Gastroesophageal sphincter (tissue), 4 donors: Measurements from ENCODE around the gene CALY. TPM values are rescaled to one million over a fixed set of nuclear protein-coding genes. Genes with fewer than 3 reads are reported as not detected.

ENCODE experiments used
- ATAC-seq: fragments of 150-250 bp; one replicate; pipeline ENCODE4 v1.9.1; 2016; ENCODE audit warnings: mild to moderate bottlenecking, moderate library complexity
- H3K27ac ChIP-seq, 4 donors: fragments of 200-600 bp; sonication (generic) in 3 of 4; 1 replicate in 3 of 4; 2 replicates in 1 of 4; pipeline ENCODE4 v1.5.1; 2016 to 2019
- H3K27me3 ChIP-seq: fragments of 200-600 bp; sonication (generic); one replicate; pipeline ENCODE4 v1.5.1; 2019
- H3K36me3 ChIP-seq, 2 donors: fragments of 200-600 bp; sonication (generic); one replicate each; pipeline ENCODE4 v1.5.1; 2019; ENCODE audit warnings: control low read depth in 1 of 2
- H3K4me1 ChIP-seq, 3 donors: fragments of 200-600 bp; sonication (generic); 1 replicate in 2 of 3; 2 replicates in 1 of 3; pipeline ENCODE4 v1.5.1; 2016 to 2019; ENCODE audit warnings: control low read depth in 2 of 3
- H3K4me3 ChIP-seq, 2 donors: fragments of 200-600 bp; sonication (generic); one replicate each; pipeline ENCODE4 v1.5.1; 2019; ENCODE audit warnings: mild to moderate bottlenecking in 1 of 2, moderate library complexity in 1 of 2
- H3K9me3 ChIP-seq, 3 donors: fragments of 200-600 bp; sonication (generic); one replicate each; pipeline ENCODE4 v1.5.1; 2017 to 2019; ENCODE audit warnings: control low read depth in 2 of 3
- EP300 ChIP-seq: sonication (generic); formaldehyde crosslinking; IDR thresholded peaks from one replicate; pipeline ENCODE4 v1.6.1; 2017; ENCODE audit warnings: antibody characterized with exemption, mild to moderate bottlenecking
- POLR2A ChIP-seq, 2 donors: fragments of 450-650 bp; IDR thresholded peaks; one replicate each; pipeline ENCODE4 v1.6.1; 2017; ENCODE audit warnings: antibody characterized with exemption in 2 of 2, mild to moderate bottlenecking in 2 of 2, moderate library complexity in 1 of 2
- POLR2AphosphoS5 ChIP-seq: sonication (generic); formaldehyde crosslinking; IDR thresholded peaks from one replicate; pipeline ENCODE4 v1.6.1; 2017; ENCODE audit warnings: antibody characterized with exemption
- WGBS, 2 donors: methylation state at CpG; one replicate each; pipeline ENCODE4 v1.1.5; 2018; ENCODE audit warnings: low coverage in 1 of 2; 5-methylcytosine and 5-hydroxymethylcytosine counted together
- total RNA-seq, 4 donors: library from RNA; depleted of rRNA; stranded (reverse); fragments of >200 nt; gene quantifications; one replicate each; pipeline ENCODE4 v1.1.0, GENCODE V29; 2016
- TF ChIP-seq, protein P1 (sequence below), 4 experiments: fragments of 200-600 bp in 2 of 4; fragments of 450-650 bp in 2 of 4; sonication (generic) in 1 of 4; IDR thresholded peaks; one replicate each; pipeline ENCODE4 v1.5.1; 2017 to 2019; ENCODE audit warnings: antibody characterized with exemption in 4 of 4, mild to moderate bottlenecking in 2 of 4, moderate library complexity in 2 of 4

Gene CALY
- total RNA-seq, 4 donors from 2014 or later = 0.47 to 1.5 (median 1.5) TPM; not detected in 1

DNA sequence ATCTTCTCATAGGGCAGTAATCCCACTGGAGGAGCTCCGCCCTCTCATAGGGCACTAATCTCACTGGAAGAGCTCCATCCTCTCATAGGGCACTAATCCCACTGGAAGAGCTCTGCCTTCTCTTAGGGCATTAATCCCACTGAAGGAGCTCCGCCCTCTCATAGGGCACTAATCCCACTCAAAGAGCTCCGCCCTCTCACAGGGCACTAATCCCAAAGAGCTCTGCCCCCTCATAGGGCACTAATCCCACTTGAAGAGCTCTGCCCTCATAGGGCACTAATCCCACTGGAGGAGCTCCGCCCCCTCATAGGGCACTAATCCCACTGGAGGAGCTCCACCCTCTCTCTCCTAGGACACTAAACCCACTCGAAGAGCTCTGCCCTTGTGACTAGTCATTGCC is 24.5 kb upstream of the CALY start:
- no peak for ATAC-seq
- no peak for TF ChIP-seq EP300
- TF ChIP-seq, protein P1, sequence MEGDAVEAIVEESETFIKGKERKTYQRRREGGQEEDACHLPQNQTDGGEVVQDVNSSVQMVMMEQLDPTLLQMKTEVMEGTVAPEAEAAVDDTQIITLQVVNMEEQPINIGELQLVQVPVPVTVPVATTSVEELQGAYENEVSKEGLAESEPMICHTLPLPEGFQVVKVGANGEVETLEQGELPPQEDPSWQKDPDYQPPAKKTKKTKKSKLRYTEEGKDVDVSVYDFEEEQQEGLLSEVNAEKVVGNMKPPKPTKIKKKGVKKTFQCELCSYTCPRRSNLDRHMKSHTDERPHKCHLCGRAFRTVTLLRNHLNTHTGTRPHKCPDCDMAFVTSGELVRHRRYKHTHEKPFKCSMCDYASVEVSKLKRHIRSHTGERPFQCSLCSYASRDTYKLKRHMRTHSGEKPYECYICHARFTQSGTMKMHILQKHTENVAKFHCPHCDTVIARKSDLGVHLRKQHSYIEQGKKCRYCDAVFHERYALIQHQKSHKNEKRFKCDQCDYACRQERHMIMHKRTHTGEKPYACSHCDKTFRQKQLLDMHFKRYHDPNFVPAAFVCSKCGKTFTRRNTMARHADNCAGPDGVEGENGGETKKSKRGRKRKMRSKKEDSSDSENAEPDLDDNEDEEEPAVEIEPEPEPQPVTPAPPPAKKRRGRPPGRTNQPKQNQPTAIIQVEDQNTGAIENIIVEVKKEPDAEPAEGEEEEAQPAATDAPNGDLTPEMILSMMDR (IDR thresholded peaks at IDR 0.05) = no peak
- no peak for TF ChIP-seq POLR2AphosphoS5
- TF ChIP-seq POLR2A (IDR thresholded peaks at IDR 0.05) = no peak
- WGBS, 2 donors = 85% methylated on average over 4 of the region's 5 CpGs; no CpG with 5 or more reads in 1 of the 2 donors
- Histone ChIP-seq H3K4me3 (no peak overlapping the region), H3K36me3 (peaks cover 0 to 48% of the 10 kb centered on the region in 2 donors), H3K27me3 (peaks cover 15% of the 10 kb centered on the region), H3K27ac (no peak overlapping the region), H3K9me3 (no peaks in the 10 kb centered on the region), H3K4me1 (peaks cover 0 to 20% (median 11%) of the 10 kb centered on the region in 3 donors)

DNA sequence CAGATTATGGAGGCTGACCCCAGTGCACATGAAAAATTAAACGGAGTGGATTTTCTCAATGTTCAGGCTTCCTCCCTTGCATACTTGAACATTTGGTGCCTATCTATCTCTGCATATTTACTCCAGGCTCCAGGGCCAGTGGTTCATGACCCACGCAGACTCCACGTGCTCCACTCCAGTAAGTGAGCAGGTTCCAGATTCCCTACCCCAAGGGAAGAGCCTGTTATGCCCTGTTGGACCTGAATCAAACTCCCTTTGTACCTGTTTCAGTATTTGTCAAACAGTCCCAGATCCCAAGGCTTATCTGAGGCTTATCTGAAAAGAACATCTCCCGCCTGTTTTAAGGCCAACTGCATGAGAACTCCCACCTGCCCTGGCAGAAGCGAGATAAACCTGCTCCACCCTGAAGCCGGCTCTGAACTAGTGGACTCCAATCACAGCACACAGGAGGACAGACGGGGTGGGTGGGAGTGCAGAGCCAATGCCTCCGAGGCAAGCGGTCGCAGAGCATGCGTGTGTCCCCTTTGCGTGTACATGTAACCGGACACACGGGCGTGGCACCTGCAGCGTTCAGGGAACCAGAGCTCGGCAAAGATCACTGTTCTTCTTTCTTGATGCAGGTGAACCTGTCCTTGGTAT is 23.4 kb upstream of the CALY start:
- no peak for ATAC-seq
- no peaks in the 10 kb centered on the region for H3K9me3 ChIP-seq
- no peak overlapping the region for H3K4me3 ChIP-seq
- no peak overlapping the region for H3K27ac ChIP-seq
- peaks cover 26% of the 10 kb centered on the region for H3K27me3 ChIP-seq
- TF ChIP-seq POLR2AphosphoS5 (no peak), EP300 (no peak), POLR2A (IDR thresholded peaks at IDR 0.05) (no peak)
- TF ChIP-seq, protein P1 (IDR thresholded peaks at IDR 0.05) = no peak
- peaks cover 0 to 24% (median 11%) of the 10 kb centered on the region in 3 donors for H3K4me1 ChIP-seq
- H3K36me3 ChIP-seq = peaks cover 0 to 43% of the 10 kb centered on the region in 2 donors
- 43 to 63% methylated on average over 3 to 4 of the region's 17 CpGs for WGBS, 2 donors

DNA sequence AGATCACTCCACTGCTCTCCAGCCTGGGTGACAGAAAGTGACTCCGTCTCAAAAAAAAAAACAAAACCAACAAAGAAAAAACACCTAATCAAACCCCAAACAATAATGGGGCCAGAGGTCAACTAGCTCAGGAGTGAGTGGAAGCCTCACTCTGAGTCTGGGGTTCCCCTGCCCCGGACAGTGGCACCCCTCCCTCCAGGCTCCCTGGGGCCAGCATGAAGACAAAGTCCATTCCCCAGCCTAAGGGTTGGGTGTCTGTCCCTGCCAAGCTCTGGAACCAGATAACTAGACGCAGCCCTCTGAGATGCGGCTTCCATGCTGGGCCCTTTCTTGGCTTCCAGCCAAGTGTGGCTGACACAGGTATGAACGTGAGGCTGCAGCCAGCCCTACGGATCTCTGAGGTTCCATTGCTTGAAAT is 22.9 kb upstream of the CALY start:
- H3K4me1 ChIP-seq = peaks cover 0 to 24% (median 11%) of the 10 kb centered on the region in 3 donors
- H3K27ac ChIP-seq = no peak overlapping the region
- H3K9me3 ChIP-seq = no peaks in the 10 kb centered on the region
- 25 to 75% methylated on average over 1 to 2 of the region's 6 CpGs for WGBS, 2 donors
- peaks cover 32% of the 10 kb centered on the region for H3K27me3 ChIP-seq
- peaks cover 0 to 43% of the 10 kb centered on the region in 2 donors for H3K36me3 ChIP-seq
- no peak for ATAC-seq
- TF ChIP-seq POLR2A (IDR thresholded peaks at IDR 0.05) (no peak), EP300 (no peak), POLR2AphosphoS5 (no peak)
- TF ChIP-seq, protein P1 (IDR thresholded peaks at IDR 0.05) = no peak
- H3K4me3 ChIP-seq = no peak overlapping the region

DNA sequence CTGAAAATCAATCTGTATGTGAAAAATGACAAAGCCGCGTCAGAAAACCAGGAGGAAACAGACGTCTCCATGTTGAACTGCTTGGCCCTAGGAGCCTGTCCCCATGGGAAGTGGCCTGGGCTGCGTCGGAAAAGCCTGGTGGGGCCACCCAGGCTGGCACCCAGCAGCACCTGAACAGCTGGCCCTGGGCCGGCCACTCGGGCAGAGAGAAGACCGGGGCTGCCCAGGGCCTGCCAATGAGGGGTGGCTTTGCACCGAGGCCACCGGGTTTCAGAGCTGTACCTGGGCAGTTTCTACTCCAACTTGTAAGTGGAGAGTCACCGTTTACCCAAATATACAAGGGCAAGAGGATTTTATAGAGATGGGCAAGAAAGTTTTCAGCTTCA is 22.2 kb upstream of the CALY start:
- peak overlapping the region in 3 of 4 donors; percentile 34 to 76 (median 66) for H3K27ac ChIP-seq
- no CpG with 5 or more reads among the region's 11 CpGs for WGBS, 2 donors

More for the DNA sequence above, 22.2 kb upstream of the CALY start:
- H3K9me3 ChIP-seq = no peaks in the 10 kb centered on the region
- H3K4me1 ChIP-seq = peaks cover 0 to 24% (median 11%) of the 10 kb centered on the region in 3 donors
- H3K4me3 ChIP-seq = no peak overlapping the region
- TF ChIP-seq POLR2A (IDR thresholded peaks at IDR 0.05) = no peak
- TF ChIP-seq, protein P1 (IDR thresholded peaks at IDR 0.05) = no peak
- TF ChIP-seq POLR2AphosphoS5 = no peak
- no peak for TF ChIP-seq EP300
- H3K36me3 ChIP-seq = peaks cover 0 to 37% of the 10 kb centered on the region in 2 donors
- peaks cover 37% of the 10 kb centered on the region for H3K27me3 ChIP-seq
- ATAC-seq = no peak
